Fibroblast of skin of back (primary cell): ENCODE measurements around the gene GIPC2.
"Not testable (repeated sequence)": the region's sequence is repeated elsewhere in the genome, so short reads cannot be mapped to it uniquely, and the experiment has no call there.

Experiments used
- DNase-seq: peaks from one replicate; pipeline ENCODE4 v3.0.0-alpha.2; 2013

The GIPC2 gene

GRCh38 chr1:78101051-78101450, 55.3 kb downstream of the GIPC2 start:
- DNase-seq: no peak

DNA sequence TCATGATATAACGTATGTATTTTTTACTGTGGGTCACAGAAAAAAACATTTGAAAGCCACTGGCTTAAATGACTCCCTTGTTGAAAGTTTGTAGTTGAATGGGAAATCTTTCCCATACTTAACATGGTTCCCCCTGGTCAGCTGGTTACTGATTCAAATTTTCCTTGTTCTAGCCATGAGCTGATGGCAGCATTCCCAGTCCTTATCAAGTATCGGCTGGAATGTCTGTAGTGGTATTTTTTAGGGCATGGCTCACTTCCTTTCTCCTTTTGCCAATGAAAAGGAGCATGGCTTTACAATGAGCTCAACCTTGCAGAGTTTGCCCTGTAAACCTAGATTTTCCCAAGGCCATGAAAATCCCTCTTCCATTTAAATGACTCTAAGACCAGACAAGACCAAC, 55.7 kb downstream of the GIPC2 start:
- DNase-seq: peak; percentile 97

- DNase-seq: peak; percentile 93
Measured at GRCh38 chr1:78102082-78102481, 56.3 kb downstream of the GIPC2 start.

DNA sequence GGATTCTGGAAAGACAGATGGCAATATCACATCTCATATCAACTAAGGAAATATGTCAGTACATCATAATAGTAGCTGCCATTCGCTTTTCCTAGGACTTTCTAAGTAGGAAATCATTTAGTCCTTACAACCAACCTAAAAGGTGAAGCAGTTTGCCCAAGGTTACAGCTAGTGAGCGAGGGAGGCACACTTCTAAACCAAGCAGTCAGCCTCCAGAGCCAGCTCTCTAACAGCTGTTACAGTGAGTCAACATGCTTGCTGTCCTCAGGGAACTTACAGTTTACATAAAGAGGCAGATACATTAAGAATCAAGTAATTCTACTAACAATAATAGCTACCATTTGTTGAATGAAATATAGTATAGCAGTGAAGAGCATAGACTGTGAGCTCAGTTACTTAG, 57.1 kb downstream of the GIPC2 start:
- peak; percentile 32 for DNase-seq

GRCh38 chr1:78104322-78104721, 58.6 kb downstream of the GIPC2 start:
- peak; percentile 91 for DNase-seq

- DNase-seq: not testable (repeated sequence)
Measured at GRCh38 chr1:78109659-78110058, 63.9 kb downstream of the GIPC2 start.

GRCh38 chr1:78113156-78113916, 67.6 kb downstream of the GIPC2 start:
- no peak for DNase-seq

- DNase-seq: peak; percentile 73
Measured at GRCh38 chr1:78114034-78114956, 68.5 kb downstream of the GIPC2 start.

DNA sequence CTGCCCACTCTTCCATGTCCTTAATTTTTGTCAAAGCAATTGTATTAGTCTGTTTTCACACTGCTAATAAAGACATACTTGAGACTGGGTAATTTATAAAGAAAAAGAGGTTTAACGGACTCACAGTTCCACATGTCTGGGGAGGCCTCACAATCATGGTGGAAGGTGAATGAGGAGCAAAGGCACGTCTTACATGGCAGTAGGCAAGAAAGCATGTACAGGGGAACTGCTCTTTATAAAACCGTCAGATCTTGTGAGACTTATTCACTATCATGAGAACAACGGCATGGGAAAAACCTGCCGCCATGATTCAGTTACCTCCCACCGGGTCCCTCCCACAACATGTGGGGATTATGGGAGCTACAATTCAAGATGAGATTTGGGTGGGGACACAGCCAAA, 74.7 kb downstream of the GIPC2 start:
- DNase-seq: not testable (repeated sequence)

DNA sequence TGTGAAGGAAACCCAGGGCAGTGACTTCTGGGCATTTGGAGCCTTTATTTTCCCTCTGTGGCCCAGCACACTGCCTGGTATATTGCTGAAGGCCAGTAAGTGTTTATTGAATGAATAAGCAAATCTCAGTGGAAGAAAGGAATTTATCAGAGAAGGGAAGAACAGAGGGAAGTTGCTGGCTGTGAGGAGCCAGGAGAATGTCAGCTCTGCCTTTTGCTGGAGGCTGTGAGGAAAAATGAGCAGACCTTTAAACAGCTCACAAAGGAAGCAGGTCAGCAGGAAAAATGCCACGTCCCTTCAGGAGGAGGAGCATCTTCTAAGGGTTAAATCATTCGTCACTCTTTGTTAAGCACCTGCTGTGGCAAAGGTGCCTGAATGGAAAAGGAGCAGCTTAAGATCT, 75.9 kb downstream of the GIPC2 start:
- DNase-seq: peak; percentile 37

- DNase-seq: no peak
Measured at GRCh38 chr1:78122389-78122788, 76.6 kb downstream of the GIPC2 start.

- DNase-seq: peak; percentile 43
Measured at GRCh38 chr1:78126506-78126905, 80.7 kb downstream of the GIPC2 start.

- DNase-seq: no peak
Measured at GRCh38 chr1:78132174-78132947, 86.6 kb downstream of the GIPC2 start.

- no peak for DNase-seq
Measured at GRCh38 chr1:78132948-78133322, 87.2 kb downstream of the GIPC2 start.

- DNase-seq: no peak
Measured at GRCh38 chr1:78136680-78137079, 90.9 kb downstream of the GIPC2 start.

- DNase-seq: no peak
Measured at GRCh38 chr1:78141531-78142231, 95.9 kb downstream of the GIPC2 start.

DNA sequence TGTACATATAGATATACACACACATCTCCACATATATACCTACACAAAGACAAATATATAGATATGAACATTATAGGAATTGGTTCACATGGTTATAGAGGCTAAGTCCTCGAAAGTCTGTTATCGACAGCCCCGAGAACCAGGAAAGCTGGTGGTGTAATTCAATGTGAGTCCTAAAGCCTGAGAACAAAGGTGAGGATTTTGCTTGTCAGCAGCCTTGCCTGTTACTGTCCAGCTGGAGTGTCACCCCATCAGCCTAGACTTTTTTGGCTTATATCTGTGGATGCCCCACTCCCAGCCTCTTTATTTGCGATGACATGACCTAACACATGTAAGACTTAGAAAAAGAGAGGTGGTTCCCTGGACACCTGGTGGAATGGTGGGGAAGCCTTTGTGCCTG, 97.0 kb downstream of the GIPC2 start:
- DNase-seq: no peak

DNA sequence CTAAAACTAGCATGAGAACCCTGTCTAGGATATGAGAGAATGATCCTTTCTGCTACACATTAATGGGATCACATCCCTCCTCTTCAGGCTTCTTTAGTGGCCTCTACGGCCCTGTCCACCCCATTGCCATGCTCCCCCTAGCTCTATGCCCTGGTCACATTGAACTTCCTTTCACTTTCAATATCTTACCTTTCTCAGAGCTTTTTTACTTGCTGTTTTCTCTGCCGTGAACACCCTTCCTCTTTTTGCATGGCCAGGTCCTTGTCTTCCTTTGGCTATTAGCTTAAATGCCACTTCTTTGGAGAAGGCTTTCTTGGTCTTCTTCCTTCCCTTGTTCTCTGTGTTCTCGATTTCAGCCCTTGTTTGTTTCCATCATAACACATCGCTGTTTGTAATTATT, 97.4 kb downstream of the GIPC2 start:
- DNase-seq: no peak

DNA sequence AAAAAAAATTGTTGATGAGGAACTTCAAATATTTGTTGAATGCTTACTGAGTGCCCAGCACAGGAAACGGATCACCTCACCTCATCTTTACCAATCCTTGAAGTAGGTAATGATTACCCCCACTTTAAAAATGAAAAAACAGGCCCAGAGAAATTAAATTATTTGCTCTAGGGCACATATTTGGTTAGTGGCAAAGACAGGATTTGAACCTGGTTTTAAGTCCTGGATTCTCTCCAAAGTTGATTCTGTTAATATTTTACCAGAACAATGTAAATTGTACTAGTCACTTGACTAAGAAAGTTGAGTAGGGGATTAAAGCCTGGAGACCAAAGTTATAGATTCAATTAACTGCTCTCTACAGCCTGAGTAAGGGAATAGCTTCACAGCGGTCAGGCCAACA, 97.9 kb downstream of the GIPC2 start:
- DNase-seq: no peak

GRCh38 chr1:78145105-78145580, 99.4 kb downstream of the GIPC2 start:
- DNase-seq: peak; percentile 75

DNA sequence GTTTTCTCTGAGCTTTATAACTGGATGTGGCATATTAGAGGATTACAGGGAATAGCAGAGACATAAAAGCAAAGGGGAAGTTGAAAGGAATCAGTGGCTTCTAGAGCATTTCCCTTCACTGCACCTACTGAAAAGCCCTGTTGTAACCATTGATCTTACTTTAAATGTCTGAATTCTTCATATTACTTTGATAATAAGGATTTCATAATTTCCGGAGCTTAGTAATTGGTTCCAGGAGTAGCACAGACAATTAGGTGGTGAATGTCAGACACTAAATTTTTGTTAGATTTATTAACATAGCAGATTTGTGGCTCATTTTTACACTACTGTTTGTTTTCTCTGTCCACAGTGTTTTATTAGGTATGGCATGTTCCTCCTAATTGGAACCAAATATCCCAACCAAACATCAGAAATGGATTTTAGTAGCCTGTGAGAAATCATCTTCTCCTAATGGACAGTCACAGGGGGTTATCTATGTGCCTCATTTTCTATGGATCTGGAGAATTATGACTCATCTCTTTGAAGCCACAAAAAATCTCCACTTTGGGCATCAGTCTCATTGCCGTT, 100.5 kb downstream of the GIPC2 start:
- DNase-seq: peak; percentile 52

DNA sequence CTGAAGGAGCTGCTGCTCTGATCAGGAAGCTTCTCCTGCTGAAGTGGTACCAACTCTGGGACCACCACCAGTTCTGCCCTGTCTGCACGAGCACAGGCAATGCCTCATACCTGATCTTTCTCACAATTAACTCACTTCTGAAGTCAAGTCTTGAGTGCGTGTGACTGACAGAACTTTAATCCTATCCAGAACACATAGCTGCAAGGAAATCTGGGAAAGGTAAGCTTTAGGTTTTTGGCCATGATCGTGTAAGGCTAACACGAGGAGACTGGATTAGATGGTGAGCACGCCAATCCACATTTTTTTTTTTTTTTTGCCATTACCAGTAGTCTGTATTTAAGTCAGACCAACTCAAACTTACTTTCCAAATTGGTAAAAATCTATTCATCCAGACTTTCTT, 101.3 kb downstream of the GIPC2 start:
- no peak for DNase-seq
